GM18861 (cell line): ENCODE results near the gene GRIK1.
"Not testable (repeated sequence)": the region's sequence is repeated elsewhere in the genome, so short reads cannot be mapped to it uniquely, and the experiment has no call there.

ENCODE experiments used
- ATAC-seq: cut with Tn5 transposase; IDR thresholded peaks from one replicate; pipeline ENCODE4 v1.9.1; 2021; ENCODE audit not compliant: unreplicated experiment

GRIK1 gene

GRCh38 chr21:29621525-29621924 is 318.3 kb downstream of the GRIK1 start:
- ATAC-seq: no peak

GRCh38 chr21:29616209-29616751 is 323.5 kb downstream of the GRIK1 start:
- ATAC-seq: no peak

GRCh38 chr21:29613877-29614276 is 325.9 kb downstream of the GRIK1 start:
- no peak for ATAC-seq

DNA sequence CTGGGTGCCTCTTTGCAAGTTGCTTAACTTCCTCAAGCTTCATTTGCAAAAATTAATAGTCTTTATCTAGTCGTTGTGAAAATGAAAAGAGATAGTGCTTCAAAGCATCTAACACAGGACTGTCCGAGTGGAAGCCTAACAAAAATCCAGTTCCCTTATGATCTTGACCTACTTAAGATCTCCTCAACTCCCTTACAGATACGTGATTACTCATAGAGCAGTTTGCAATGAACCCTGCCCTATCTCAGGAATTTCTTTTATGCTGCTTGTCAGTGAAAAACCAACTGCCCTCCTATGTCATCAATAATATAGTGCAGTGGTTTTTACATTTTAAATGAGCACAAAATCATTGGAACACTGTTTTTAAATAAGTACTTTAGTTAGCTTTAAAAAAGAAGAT is 326.8 kb downstream of the GRIK1 start:
- ATAC-seq: no peak

GRCh38 chr21:29610779-29611360 is 328.9 kb downstream of the GRIK1 start:
- no peak for ATAC-seq

DNA sequence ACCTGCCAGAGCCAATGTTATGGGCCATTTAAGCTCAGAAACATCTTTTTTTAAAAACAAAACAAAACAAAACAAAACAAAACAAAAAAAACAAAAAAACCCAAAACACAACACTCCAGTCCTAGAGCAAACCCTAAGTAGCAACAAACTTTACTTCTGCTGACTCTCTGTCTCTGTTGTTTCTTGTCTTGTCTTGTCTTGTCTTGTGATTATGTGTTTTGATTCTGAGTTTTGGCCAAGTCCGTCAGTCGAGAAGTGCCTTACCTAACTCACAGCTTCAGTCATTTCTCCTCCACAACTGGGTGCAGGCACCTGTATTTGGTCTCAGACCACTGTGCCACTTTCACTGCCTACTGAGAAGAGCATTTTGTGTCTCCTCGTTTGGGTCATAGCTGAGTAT is 333.2 kb downstream of the GRIK1 start:
- ATAC-seq: no peak

GRCh38 chr21:29605219-29605618 is 334.6 kb downstream of the GRIK1 start:
- not testable (repeated sequence) for ATAC-seq

GRCh38 chr21:29604076-29604475 is 335.7 kb downstream of the GRIK1 start:
- ATAC-seq: no peak

DNA sequence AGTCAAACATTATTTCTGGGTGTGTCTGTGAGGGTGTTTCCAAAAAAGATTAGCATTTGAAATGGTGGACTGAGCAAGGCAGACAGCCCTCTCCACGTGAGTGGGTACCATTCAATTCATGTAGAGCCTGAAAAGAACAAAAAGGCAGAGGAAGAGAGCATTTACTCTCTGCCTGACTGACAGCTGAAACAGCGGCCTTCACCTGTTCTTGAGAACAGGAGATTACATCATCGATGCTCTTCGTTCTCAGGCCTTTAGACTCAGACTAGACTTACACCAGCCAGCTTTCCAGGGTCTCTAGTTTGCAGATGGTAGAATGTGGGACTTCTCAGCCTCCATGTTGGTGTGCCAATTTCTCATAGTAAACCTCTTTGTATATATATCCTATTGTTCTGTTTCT is 338.7 kb downstream of the GRIK1 start:
- no peak for ATAC-seq

- no peak for ATAC-seq
Observed at GRCh38 chr21:29586696-29587095, 353.1 kb downstream of the GRIK1 start.

GRCh38 chr21:29585462-29585861 is 354.3 kb downstream of the GRIK1 start:
- no peak for ATAC-seq

DNA sequence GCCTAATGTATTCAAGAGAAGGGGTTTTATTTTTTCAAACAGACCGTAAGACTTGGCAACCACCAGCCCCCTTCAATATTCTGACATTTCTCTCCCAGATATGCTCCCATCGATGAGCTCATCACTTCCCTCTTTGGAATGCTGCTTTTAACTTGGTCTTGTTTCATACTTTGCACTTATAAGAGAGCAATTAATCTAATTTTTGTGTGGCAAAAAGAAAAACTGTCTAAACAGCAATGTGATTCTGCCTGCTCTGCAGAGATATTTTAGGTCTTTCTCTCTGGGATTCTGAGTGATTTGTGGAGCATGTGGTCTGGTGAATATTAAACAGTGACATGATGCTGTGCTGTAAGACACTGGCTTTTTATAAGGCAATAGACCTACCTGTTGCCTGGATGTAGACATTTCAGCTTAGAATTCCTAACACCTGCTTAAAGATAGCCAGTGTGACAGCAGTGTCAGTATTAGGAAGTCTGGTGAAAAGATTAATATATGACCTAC is 356.3 kb downstream of the GRIK1 start:
- ATAC-seq: no peak

DNA sequence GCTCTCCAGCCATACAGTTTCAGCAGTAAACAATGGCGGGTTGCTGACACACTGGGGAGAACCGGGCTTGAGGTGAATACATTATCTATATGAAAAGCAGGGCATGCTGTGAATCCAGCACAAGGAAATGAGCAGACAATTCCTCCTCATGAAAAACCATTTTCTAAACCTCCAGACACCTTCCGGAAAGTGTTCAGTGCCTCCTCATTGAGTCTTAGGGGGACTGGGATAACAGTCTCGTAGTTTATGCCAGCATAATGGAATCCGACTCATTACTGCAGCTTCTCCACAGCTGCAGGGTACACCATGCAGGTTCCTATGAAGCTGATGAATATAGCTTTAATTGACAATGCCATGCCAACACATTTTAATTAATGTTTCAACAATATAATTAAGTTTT is 356.9 kb downstream of the GRIK1 start:
- ATAC-seq: no peak

- no peak for ATAC-seq
Observed at GRCh38 chr21:29581393-29581792, 358.4 kb downstream of the GRIK1 start.

GRCh38 chr21:29580732-29581285 is 359.0 kb downstream of the GRIK1 start:
- no peak for ATAC-seq

DNA sequence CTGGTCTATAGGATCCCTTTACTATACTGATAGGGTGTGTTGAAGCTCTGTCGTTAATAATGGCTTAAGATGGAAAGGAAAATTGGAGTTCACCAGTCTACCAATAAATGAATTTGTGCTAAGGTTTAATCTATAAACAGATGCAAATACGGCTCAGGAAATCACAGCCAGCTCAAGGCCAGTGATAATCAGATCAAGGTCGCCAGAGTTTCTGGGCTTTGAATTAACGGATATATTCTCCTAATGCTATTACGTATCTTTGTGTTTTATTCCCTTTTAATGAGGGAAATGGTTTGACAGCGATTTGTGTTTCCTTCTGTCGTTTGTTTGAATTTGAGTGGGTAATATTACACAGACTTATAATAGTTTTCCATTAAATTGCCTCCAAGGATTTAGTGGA is 361.5 kb downstream of the GRIK1 start:
- no peak for ATAC-seq

DNA sequence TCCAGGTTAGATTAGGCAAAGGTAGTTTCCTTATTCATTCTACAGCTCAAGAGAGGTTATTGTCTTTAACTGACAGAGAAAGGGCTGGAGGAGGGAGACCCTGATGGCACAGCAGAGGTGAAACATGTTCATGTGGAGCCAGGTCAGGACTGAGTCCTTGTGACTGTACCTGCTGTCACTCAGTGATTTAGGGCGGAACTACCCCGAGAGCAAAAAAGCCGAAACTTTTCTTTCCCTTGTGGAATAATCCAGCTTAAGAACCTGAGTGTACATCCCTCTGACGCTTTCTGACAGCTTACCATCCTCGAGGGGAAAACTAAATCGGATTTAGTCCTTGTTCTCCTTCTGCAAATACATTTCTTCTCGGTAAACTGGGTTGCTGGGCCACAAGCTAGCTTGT is 367.8 kb downstream of the GRIK1 start:
- no peak for ATAC-seq

GRCh38 chr21:29568020-29568697 is 371.6 kb downstream of the GRIK1 start:
- no peak for ATAC-seq

GRCh38 chr21:29557931-29558725 is 381.7 kb downstream of the GRIK1 start:
- ATAC-seq: no peak

DNA sequence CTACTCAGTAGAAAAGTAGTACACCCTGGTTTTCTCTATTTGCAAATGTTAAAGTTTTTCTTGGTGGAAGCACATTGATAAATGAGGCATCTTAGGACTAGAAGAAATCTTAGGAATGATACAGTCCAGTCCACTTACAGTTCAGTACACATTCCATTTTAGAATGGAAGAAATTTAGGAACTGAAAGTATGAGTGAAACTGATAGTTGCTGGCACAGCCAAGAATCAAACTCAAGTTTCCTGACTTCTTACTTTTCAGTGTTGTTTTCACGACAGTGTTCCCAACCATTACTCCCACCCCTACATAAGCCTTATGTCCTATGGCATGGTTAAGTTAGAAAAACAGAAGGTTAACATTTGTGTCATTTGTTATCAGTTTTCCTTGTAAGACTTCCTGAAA is 382.6 kb downstream of the GRIK1 start:
- no peak for ATAC-seq

DNA sequence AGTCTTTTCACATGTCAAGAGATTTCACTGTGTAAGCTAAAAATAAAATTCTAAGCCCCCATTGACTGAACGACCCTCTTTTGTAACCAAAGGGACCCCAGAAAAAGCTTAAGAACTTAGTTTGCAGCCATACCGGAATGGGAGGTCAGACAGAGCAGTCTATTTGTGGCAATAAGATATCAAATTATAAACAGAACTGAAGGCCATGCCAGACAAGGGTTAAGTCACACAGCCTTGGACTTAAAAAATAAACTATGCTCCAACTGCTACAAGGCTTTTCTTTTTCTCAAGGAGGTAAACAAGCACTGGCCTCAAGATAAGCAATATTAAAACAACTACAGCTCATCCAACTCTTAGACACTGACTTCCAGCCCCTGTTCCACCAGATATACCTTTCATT is 384.2 kb downstream of the GRIK1 start:
- no peak for ATAC-seq
